Activated T-helper 1 cell treated with anti-CD3 and anti-CD28 coated beads, Interleukin-12 subunit alpha, Interleukin-12 subunit beta, Interleukin-2, Interleukin-4 antibody, amounts not matched to agents 30 ng/mL and 10 ng/mL and 1 ng/mL, durations not matched to agents 14 hours and 24 hours and 36 hours (primary cell): ENCODE results near the gene NFKBIL1. TPM values are rescaled to one million over a fixed set of nuclear protein-coding genes. Genes with fewer than 3 reads are reported as not detected.
A peak's percentile ranks its signal among the peaks of the same experiment; 100 is the strongest.
"Not testable (repeated sequence)": the region's sequence is repeated elsewhere in the genome, so short reads cannot be mapped to it uniquely, and the experiment has no call there.

Experiments
- DNase-seq: peaks from one replicate; pipeline ENCODE4 v3.0.0; 2021; ENCODE audit warnings: low spot score
- H3K27ac Mint-ChIP-seq: one replicate; pipeline ENCODE4 v1.8.0; 2021; ENCODE audit warnings: mild to moderate bottlenecking, mixed read lengths
- H3K27me3 Mint-ChIP-seq: one replicate; pipeline ENCODE4 v1.8.0; 2022; ENCODE audit warnings: mild to moderate bottlenecking, moderate library complexity, mixed read lengths; ENCODE audit not compliant: insufficient read depth
- H3K36me3 Mint-ChIP-seq: one replicate; pipeline ENCODE4 v1.8.0; 2021; ENCODE audit warnings: low read depth, mixed read lengths
- H3K4me1 Mint-ChIP-seq: one replicate; pipeline ENCODE4 v1.8.0; 2021; ENCODE audit warnings: low read depth, mixed read lengths
- H3K4me3 Mint-ChIP-seq: one replicate; pipeline ENCODE4 v1.8.0; 2021; ENCODE audit warnings: mild to moderate bottlenecking, moderate library complexity, mixed read lengths
- H3K9me3 Mint-ChIP-seq: one replicate; pipeline ENCODE4 v1.8.0; 2021; ENCODE audit warnings: mixed read lengths
- intact Hi-C: fragments of 100-400 bp; cut with micrococcal nuclease; formaldehyde crosslinking; loops from one replicate; pipeline ENCODE4 v1.15.1; 2024
- total RNA-seq: library from RNA; stranded (reverse); gene quantifications from 2 replicates; pipeline ENCODE4 v1.2.3, GENCODE V29; 2022

The NFKBIL1 gene
- total RNA-seq, 1 donor from 2014 or later, result 18.9 TPM

DNA sequence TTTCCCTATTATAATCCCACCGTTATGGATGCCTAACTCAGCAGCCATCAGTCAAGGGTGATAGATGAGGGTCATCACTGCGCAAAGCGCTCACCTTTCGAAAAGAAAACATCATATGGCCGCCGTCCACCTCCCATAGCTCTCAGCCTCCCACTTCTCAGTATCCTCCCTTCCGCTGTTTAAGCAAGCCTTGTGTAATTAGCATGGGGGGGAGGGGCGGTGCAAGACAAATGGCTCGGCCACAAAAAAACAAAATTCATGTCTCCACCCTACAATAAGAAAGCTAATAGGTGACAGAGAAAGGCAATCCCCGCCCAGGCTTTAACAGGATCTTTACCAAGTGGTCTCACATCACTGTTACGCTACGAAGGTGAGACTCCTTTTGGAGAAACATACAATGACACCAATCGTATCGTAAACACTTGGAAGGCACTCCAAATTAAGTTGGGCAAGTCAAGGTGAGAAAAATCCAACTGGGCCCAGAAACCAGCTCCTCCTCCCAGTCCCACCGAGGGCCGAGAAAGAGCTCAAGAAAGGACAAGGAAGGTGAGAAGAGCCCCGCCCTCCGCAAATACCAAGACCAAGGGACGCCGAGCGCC is 6.2 kb upstream of the NFKBIL1 start:
- no peaks in the 10 kb centered on the region for H3K9me3 Mint-ChIP-seq
- peaks cover 41% of the 10 kb centered on the region for H3K4me1 Mint-ChIP-seq
- peaks cover 3% of the 10 kb centered on the region for H3K27me3 Mint-ChIP-seq
- H3K4me3 Mint-ChIP-seq, result peak overlapping the region; percentile 100
- H3K27ac Mint-ChIP-seq, result peak overlapping the region; percentile 97
- peak; percentile 54 for DNase-seq
- intact Hi-C loops, result loop anchor here (1.0 to 10.0 kb wide), 4 partner anchors 47 to 414 kb away; partner anchors contain the start of genes CCHCR1, NELFE, SKIC2 and TCF19
- H3K36me3 Mint-ChIP-seq, result peaks cover 43% of the 10 kb centered on the region

DNA sequence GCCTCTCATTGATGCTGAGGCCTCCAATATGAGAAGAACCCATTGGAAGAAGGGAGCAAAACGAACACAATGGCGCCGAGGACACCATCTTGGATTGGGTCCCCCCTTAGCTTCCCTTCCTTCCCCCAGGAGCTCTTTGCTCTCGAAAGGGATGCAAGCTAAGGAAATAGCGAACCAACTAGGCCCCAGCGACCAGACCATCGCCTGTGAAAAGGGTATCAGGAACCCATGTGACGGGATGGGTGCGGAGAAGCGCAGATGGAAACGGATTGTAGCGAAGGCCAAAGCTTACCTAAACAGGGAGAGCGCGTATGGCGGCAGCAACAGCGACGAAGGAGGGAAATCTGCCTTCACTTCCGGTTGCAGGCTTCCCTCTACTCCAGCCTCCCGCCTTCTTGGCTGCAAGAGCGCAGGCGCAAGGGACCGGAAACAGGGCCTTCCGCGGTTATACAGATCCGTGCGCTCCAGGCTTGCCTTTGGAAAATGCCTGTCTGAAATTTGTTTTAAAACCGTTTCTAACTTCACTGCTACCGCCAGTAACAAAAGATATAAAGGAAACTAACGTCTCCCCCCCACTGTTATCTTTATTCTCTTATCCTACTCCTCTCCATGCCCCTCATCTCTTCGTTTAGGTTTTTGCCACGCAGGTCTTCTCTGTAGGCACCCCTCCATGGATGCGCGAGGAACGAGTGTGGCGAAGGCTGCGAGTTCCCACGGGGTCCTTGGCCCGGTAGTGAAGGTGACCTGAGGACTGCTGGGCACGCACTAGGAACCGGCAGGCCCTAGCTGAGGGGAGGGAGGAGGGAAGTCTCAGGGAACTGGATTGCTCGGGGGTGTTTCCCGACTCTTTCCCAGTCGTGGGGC is 5.5 kb upstream of the NFKBIL1 start, which contains the start of gene DDX39B:
DDX39B (minus strand) TSS at position 346 of the 864 bp plus-strand sequence. CDS start 1,471 bp downstream, outside the sequence.
- H3K36me3 Mint-ChIP-seq, result peaks cover 36% of the 10 kb centered on the region
- H3K27me3 Mint-ChIP-seq, result peaks cover 3% of the 10 kb centered on the region
- H3K4me1 Mint-ChIP-seq, result peaks cover 41% of the 10 kb centered on the region
- peak; percentile 92 for DNase-seq
- H3K4me3 Mint-ChIP-seq, result peak within 1 kb of the TSS; percentile 100
- peak within 1 kb of the TSS; percentile 97 for H3K27ac Mint-ChIP-seq
- intact Hi-C loops, result loop anchor here (1.0 to 10.0 kb wide), 7 partner anchors 38 to 413 kb away; partner anchors contain the start of genes BAG6, CCHCR1, NELFE and PRRC2A
- H3K9me3 Mint-ChIP-seq, result no peaks in the 10 kb centered on the region

DNA sequence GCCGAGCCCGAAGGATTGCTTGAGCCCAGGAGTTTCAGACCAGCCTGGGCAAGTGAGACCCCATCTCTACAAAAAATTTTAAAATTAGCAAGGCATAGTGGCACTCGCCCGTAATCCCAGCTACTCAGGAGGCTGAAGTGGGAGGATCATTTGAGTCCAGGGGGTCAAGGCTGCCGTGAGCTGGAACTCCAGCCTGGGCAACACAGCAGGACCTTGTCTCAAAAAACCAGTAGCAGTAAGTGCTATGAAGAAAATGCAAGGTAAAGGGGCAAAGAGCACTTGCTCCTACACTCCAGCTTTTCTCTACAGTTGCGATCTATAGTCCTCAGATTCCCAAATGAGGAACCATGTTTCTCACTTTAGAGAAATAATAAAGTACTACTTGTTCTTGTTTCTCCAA is 3.8 kb upstream of the NFKBIL1 start:
- intact Hi-C loops, result loop anchor here (5.0 to 10.0 kb wide), 2 partner anchors 386 to 411 kb away; partner anchors contain the start of genes CCHCR1, NELFE, SKIC2 and TCF19
- H3K4me1 Mint-ChIP-seq, result peaks cover 43% of the 10 kb centered on the region
- H3K27me3 Mint-ChIP-seq, result peaks cover 3% of the 10 kb centered on the region
- no peaks in the 10 kb centered on the region for H3K9me3 Mint-ChIP-seq
- no peak for DNase-seq
- peaks cover 27% of the 10 kb centered on the region for H3K36me3 Mint-ChIP-seq
- no peak overlapping the region for H3K4me3 Mint-ChIP-seq
- no peak overlapping the region for H3K27ac Mint-ChIP-seq

DNA sequence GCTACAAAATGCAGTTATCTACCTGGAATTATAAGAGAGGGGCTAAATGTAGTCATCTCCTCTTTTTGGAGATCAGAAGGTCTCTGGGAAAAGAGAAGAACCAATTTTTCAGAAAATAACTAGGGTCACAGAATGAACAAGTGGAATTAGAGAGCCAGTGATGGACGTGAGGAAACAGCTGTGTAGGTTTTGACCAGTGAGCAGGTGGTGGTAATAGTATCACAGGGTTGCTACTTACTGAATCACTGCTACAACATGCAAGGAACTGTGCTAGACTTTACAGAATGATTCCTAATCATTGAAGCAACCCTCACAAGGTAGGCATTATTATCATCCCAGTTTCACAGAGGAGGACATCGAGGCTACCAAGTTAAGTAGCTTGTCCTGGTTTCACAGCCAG is 2.7 kb upstream of the NFKBIL1 start:
- intact Hi-C loops, result loop anchor here (5.0 to 10.0 kb wide), 2 partner anchors 387 to 410 kb away; partner anchors contain the start of genes CCHCR1, NELFE, SKIC2 and TCF19
- H3K4me1 Mint-ChIP-seq, result peaks cover 39% of the 10 kb centered on the region
- H3K9me3 Mint-ChIP-seq, result no peaks in the 10 kb centered on the region
- peaks cover 16% of the 10 kb centered on the region for H3K36me3 Mint-ChIP-seq
- peaks cover 3% of the 10 kb centered on the region for H3K27me3 Mint-ChIP-seq
- H3K27ac Mint-ChIP-seq, result no peak overlapping the region
- H3K4me3 Mint-ChIP-seq, result no peak overlapping the region
- no peak for DNase-seq

DNA sequence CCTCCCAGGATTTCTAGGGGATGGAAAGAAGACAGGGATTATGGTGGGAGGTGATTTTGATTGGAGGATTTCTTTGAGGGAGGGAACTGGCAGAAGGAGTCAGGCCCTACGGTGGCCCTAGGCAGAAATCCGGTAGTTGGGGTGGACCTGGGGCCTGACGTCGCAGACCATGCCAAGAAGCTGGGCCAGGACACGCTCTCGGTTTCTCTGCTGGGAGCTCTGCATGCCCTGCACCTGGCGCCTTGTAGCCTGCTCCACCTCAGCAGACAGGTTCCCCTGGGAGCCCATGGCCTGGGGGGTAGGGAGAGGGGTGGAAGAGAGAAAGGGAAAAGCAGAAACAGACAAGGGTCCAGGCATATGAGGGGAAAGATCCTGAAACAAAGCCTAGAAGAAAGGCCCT is 2.1 kb upstream of the NFKBIL1 start:
- no peak overlapping the region for H3K4me3 Mint-ChIP-seq
- intact Hi-C loops, result loop anchor here (10.0 kb wide), 1 partner anchor 410 kb away; the partner anchor contains the start of genes NELFE and SKIC2
- peaks cover 13% of the 10 kb centered on the region for H3K36me3 Mint-ChIP-seq
- H3K27me3 Mint-ChIP-seq, result peaks cover 3% of the 10 kb centered on the region
- H3K27ac Mint-ChIP-seq, result no peak overlapping the region
- no peak for DNase-seq
- peaks cover 33% of the 10 kb centered on the region for H3K4me1 Mint-ChIP-seq
- H3K9me3 Mint-ChIP-seq, result no peaks in the 10 kb centered on the region

DNA sequence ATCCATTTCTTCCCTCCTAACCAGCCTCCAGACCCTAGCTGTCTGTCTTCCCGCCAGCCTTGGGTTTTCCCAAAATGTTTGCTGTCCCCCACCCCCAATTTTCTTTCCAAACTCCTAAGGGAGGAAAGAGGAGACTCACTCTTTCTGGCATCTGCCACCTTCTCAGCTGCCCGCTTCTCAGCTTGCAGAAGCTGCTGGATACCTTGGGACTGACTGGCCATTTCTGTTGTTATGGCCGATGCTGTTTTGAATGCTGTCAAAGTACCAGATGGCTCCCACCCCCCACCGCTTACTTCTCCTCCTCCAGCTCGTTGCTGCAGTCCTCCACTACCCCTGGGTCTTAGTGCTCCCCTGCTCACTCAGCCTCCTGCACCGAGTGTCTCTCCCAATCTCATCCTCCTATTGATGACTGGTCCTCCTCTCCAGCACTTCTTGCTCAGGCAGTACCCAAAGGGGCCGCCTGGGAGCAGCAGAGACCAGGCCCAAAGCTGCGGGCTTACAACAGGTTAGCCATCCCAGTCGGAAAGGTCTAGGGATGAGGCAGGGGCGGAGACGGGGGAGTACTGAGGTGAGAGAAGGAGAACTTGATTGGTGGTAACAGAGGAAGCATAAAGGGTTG is 960 bp upstream of the NFKBIL1 start, which contains the start of gene ATP6V1G2:
ATP6V1G2 (minus strand) TSS at position 270 of the 619 bp plus-strand sequence; CDS start at position 221, 49 bp downstream.
- peak; percentile 87 for DNase-seq
- no peaks in the 10 kb centered on the region for H3K9me3 Mint-ChIP-seq
- peaks cover 32% of the 10 kb centered on the region for H3K4me1 Mint-ChIP-seq
- peak within 1 kb of the TSS; percentile 87 for H3K4me3 Mint-ChIP-seq
- H3K27me3 Mint-ChIP-seq, result peaks cover 3% of the 10 kb centered on the region
- H3K36me3 Mint-ChIP-seq, result peaks cover 7% of the 10 kb centered on the region
- H3K27ac Mint-ChIP-seq, result peak within 1 kb of the TSS; percentile 82
- intact Hi-C loops, result loop anchor here (1.0 to 10.0 kb wide), 5 partner anchors 52 to 408 kb away; partner anchors contain the start of genes EHMT2, NELFE and SKIC2

DNA sequence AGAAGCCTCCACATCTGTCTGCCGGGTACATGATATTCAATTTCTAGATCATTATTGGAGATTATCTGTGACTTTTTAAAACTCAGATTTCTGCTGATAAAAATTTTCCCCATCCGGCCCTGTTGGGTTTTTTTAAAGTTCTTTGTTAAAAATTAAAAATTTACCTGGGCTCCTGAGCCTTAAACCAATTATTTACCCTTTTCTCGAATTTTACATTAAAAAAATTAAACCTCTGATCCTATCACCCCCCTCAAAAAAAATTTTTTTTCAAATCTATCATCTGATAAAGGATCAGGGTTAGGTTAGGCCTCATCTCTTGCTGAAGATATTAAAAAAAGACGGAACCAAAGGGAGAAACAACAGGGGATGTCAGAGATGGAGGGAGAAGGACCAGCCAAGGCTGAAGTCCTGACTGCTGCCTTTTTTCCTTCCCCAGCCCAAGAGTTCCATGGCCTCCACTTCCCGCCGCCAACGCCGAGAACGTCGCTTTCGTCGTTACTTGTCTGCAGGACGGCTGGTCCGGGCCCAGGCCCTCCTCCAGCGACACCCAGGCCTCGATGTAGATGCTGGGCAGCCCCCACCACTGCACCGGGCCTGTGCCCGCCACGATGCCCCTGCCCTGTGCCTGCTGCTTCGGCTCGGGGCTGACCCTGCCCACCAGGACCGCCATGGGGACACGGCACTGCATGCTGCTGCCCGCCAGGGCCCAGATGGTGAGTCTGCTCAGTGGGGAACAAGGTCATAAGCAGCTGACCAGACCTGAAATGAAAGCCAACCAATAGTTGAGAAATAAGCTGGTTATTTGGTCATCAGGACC is 527 bp downstream of the NFKBIL1 start:
- DNase-seq, result no peak
- Mint-ChIP-seq H3K4me3 (peak overlapping the region; percentile 87), H3K9me3 (no peaks in the 10 kb centered on the region), H3K27ac (peak overlapping the region; percentile 82), H3K4me1 (peaks cover 40% of the 10 kb centered on the region), H3K27me3 (peaks cover 3% of the 10 kb centered on the region), H3K36me3 (peaks cover 8% of the 10 kb centered on the region)
- intact Hi-C loops, result loop anchor here (1.0 to 10.0 kb wide), 11 partner anchors 10 to 647 kb away; partner anchors contain the start of genes ABHD16A, BAG6, EHMT2 and NELFE

DNA sequence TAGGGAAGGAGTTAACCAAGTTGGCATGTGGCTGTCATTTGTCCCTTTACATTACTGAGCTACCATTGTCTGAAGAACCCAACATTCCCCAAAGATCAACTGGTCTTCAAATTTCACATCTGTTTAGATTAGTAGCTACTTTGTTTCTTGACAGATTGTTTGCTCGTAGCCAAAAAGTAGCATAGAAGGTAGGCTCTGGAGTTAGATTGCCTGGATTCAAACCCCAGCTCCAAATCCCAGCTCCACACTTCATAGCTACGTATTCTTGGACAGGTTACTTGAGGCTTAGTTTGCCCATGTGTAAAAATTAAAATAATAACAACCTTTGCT is 1.1 kb downstream of the NFKBIL1 start:
- Mint-ChIP-seq H3K27me3 (peaks cover 3% of the 10 kb centered on the region), H3K9me3 (no peaks in the 10 kb centered on the region), H3K36me3 (peaks cover 10% of the 10 kb centered on the region), H3K4me3 (peak overlapping the region; percentile 87), H3K27ac (no peak overlapping the region), H3K4me1 (peaks cover 40% of the 10 kb centered on the region)
- DNase-seq, result no peak
- intact Hi-C loops, result loop anchor here (10.0 kb wide), 1 partner anchor 406 kb away; the partner anchor contains the start of genes NELFE and SKIC2

DNA sequence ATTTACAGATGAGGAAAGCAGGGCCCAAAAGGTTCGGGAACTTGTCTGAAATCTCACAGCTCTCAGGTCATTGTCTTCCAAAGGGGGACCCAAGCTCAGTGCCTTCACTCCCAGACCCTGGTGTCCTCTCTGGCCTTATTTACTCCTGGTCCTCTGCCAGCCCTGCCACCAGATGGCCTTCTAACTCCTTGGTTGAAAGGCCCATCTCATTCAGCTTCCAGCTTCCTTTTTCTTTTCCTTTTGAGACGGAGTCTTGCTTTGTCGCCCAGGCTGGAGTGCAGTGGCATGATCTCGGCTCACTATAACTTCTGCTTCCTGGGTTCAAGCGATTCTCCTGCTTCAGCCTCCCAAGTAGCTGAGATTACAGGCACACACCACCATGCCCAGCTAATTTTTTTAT is 4.0 kb downstream of the NFKBIL1 start:
- Mint-ChIP-seq H3K36me3 (peaks cover 13% of the 10 kb centered on the region), H3K27ac (peak overlapping the region; percentile 71), H3K4me1 (peaks cover 42% of the 10 kb centered on the region), H3K4me3 (peak overlapping the region; percentile 60)
- DNase-seq, result peak; percentile 49
- not testable (repeated sequence) for H3K27me3 Mint-ChIP-seq, H3K9me3 Mint-ChIP-seq
- intact Hi-C loops, result loop anchor here (1.0 kb wide), 2 partner anchors 30 to 47 kb away; no protein-coding TSS in a partner anchor

DNA sequence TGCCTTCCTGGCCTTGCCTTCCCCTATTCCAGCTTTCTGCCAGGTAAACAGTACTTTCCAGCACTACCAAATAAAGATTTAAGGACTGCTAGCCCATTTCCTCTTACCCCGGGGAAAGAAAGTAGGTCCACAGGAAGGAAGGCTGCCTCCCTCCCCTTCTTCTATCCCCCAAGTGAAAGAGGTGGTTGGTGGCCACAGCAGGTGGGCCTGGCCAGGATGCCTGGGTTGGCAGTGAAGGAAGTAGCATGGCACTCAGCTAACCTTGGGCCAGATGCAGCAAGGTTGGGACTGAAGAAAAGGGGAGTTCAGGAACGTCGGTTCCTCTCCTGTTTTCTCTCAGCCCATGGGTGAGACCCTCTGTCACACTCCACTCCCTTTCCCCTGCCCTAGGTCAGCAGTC is 8.9 kb downstream of the NFKBIL1 start:
- Mint-ChIP-seq H3K9me3 (no peaks in the 10 kb centered on the region), H3K27me3 (no peaks in the 10 kb centered on the region), H3K4me3 (peak overlapping the region; percentile 7), H3K27ac (no peak overlapping the region), H3K36me3 (peaks cover 37% of the 10 kb centered on the region), H3K4me1 (peaks cover 61% of the 10 kb centered on the region)
- no peak for DNase-seq
- intact Hi-C loops, result no loop called here

DNA sequence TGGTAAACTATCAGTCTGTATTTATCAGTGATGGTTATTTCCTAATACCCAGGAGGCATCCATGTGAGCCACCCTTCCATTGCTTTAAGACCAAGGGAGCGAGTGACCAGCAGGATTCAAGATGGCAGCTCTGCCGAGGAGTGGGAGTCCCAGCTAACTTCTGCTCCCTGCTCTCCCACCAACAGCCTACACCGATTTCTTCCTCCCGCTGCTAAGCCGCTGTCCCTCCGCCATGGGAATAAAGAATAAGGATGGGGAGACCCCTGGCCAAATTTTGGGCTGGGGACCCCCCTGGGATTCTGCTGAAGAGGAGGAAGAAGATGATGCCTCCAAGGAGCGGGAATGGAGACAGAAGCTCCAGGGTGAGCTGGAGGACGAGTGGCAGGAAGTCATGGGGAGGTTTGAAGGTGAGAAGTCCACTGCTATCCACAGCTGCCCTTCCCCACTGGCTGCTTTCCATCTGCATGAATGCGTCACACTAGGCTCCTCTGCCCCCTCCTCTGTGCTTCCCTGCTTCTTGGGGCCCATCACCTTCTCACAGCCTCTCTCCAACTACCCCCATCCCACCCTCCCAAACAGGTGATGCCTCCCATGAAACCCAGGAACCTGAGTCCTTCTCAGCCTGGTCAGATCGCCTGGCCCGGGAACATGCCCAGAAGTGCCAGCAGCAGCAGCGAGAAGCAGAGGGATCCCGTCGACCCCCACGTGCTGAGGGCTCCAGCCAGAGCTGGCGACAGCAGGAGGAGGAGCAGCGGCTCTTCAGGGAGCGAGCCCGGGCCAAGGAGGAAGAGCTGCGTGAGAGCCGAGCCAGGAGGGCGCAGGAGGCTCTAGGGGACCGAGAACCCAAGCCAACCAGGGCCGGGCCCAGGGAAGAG is 10.3 kb downstream of the NFKBIL1 start:
- H3K9me3 Mint-ChIP-seq, result no peaks in the 10 kb centered on the region
- H3K4me1 Mint-ChIP-seq, result peaks cover 61% of the 10 kb centered on the region
- H3K27me3 Mint-ChIP-seq, result peaks cover 2% of the 10 kb centered on the region
- H3K36me3 Mint-ChIP-seq, result peaks cover 41% of the 10 kb centered on the region
- peak overlapping the region; percentile 42 for H3K27ac Mint-ChIP-seq
- DNase-seq, result no peak
- H3K4me3 Mint-ChIP-seq, result peak overlapping the region; percentile 57
- intact Hi-C loops, result loop anchor here (1.0 kb wide), 1 partner anchor 10 kb away; the partner anchor contains the start of gene NFKBIL1
